ENCODE data around the gene CCDC18.

DNA sequence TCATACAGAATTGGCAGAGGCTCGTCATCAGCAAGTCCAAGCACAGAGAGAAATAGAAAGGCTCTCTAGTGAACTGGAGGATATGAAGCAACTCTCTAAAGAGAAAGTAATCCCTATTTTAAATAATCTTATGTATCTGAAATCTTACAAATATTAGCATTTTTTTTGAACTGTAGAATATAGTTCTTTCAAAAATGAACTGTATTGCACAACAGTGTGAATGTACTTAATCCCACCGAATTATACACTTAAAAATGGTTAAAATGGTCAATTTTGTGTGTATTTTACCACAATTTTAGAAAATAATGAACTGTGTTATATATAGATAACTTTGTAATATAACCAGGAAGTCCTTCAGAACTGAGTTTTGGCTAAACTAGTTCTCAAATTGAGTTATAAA is 75.9 kb downstream of the CCDC18 start:
- TF ChIP-seq JUND (IDR thresholded peaks at IDR 0.05) (no peak), SP1 (IDR thresholded peaks at IDR 0.05) (no peak), FOXA1 (IDR thresholded peaks at IDR 0.05) (no peak), GABPA (IDR thresholded peaks at IDR 0.05 in 1 of 2, conservative IDR thresholded peaks at IDR 0.05 in 1 of 2) (no peak), RAD21 (IDR thresholded peaks at IDR 0.05) (no peak), TAF1 (conservative IDR thresholded peaks at IDR 0.05) (no peak)
- TF ChIP-seq, protein P1, sequence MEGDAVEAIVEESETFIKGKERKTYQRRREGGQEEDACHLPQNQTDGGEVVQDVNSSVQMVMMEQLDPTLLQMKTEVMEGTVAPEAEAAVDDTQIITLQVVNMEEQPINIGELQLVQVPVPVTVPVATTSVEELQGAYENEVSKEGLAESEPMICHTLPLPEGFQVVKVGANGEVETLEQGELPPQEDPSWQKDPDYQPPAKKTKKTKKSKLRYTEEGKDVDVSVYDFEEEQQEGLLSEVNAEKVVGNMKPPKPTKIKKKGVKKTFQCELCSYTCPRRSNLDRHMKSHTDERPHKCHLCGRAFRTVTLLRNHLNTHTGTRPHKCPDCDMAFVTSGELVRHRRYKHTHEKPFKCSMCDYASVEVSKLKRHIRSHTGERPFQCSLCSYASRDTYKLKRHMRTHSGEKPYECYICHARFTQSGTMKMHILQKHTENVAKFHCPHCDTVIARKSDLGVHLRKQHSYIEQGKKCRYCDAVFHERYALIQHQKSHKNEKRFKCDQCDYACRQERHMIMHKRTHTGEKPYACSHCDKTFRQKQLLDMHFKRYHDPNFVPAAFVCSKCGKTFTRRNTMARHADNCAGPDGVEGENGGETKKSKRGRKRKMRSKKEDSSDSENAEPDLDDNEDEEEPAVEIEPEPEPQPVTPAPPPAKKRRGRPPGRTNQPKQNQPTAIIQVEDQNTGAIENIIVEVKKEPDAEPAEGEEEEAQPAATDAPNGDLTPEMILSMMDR (IDR thresholded peaks at IDR 0.05; ENCODE audit: low read depth, low read length, missing input control), result no peak
